CD4-positive, alpha-beta T cell treated with Interleukin-12 subunit alpha and Interleukin-12 subunit beta, for 1 hour (primary cell): ENCODE measurements around the gene SMAD9.

Experiments
- DNase-seq: peaks from one replicate; pipeline ENCODE4 v3.0.0-alpha.2; 2020

The SMAD9 gene

GRCh38 chr13:36919833-36920615, at the start of gene SMAD9:
SMAD9 (minus strand) TSS chr13:36920238; CDS start chr13:36879689, 40,549 bp downstream.
- no peak for DNase-seq

- DNase-seq: no peak
Measured at GRCh38 chr13:36966404-36966803, 46.4 kb upstream of the SMAD9 start.

- DNase-seq: no peak
Measured at GRCh38 chr13:36965767-36966166, 45.7 kb upstream of the SMAD9 start.

GRCh38 chr13:36959456-36960116, 39.5 kb upstream of the SMAD9 start:
- no peak for DNase-seq

GRCh38 chr13:36954542-36954941, 34.5 kb upstream of the SMAD9 start:
- DNase-seq: no peak

GRCh38 chr13:36950920-36951319, 30.9 kb upstream of the SMAD9 start:
- DNase-seq: no peak

GRCh38 chr13:36950330-36950729, 30.3 kb upstream of the SMAD9 start:
- DNase-seq: no peak

- DNase-seq: no peak
Measured at GRCh38 chr13:36945078-36945477, 25.0 kb upstream of the SMAD9 start.

- DNase-seq: no peak
Measured at GRCh38 chr13:36925603-36926002, 5.6 kb upstream of the SMAD9 start.

- no peak for DNase-seq
Measured at GRCh38 chr13:36924001-36924400, 4.0 kb upstream of the SMAD9 start.

- DNase-seq: no peak
Measured at GRCh38 chr13:36921631-36922301, 1.7 kb upstream of the SMAD9 start.

- DNase-seq: no peak
Measured at GRCh38 chr13:36920616-36921185, 663 bp upstream of the SMAD9 start.

- DNase-seq: no peak
Measured at GRCh38 chr13:36919171-36919832, 736 bp downstream of the SMAD9 start.

GRCh38 chr13:36918246-36919131, 1.5 kb downstream of the SMAD9 start:
- no peak for DNase-seq

GRCh38 chr13:36917311-36917710, 2.7 kb downstream of the SMAD9 start:
- DNase-seq: no peak

- no peak for DNase-seq
Measured at GRCh38 chr13:36915896-36916640, 4.0 kb downstream of the SMAD9 start.

- no peak for DNase-seq
Measured at GRCh38 chr13:36915106-36915505, 4.9 kb downstream of the SMAD9 start.

- no peak for DNase-seq
Measured at GRCh38 chr13:36914648-36915047, 5.4 kb downstream of the SMAD9 start.

- DNase-seq: no peak
Measured at GRCh38 chr13:36913463-36913862, 6.6 kb downstream of the SMAD9 start.

- no peak for DNase-seq
Measured at GRCh38 chr13:36912973-36913372, 7.1 kb downstream of the SMAD9 start.

- DNase-seq: no peak
Measured at GRCh38 chr13:36912369-36912768, 7.7 kb downstream of the SMAD9 start.
